Measurements from ENCODE around the gene CDC42BPG.

Gene CDC42BPG

GRCh38 chr11:64845129-64845775 is 799 bp upstream of the CDC42BPG start:
- no peak for DNase-seq (ENCODE audit: low read depth)
- no peak for TF ChIP-seq CTCF (conservative IDR thresholded peaks at IDR 0.05; ENCODE audit: control insufficient read depth, insufficient read depth, low read depth, low read length)
- no peak overlapping the region for H3K4me3 ChIP-seq (ENCODE audit: control insufficient read depth, low read depth, low read length)

GRCh38 chr11:64843686-64844329 is 645 bp downstream of the CDC42BPG start:
- DNase-seq (ENCODE audit: low read depth) = no peak
- TF ChIP-seq CTCF (conservative IDR thresholded peaks at IDR 0.05; ENCODE audit: control insufficient read depth, insufficient read depth, low read depth, low read length) = no peak
- no peak overlapping the region for H3K4me3 ChIP-seq (ENCODE audit: control insufficient read depth, low read depth, low read length)

- DNase-seq (ENCODE audit: low read depth) = no peak
- no peak overlapping the region for H3K4me3 ChIP-seq (ENCODE audit: control insufficient read depth, low read depth, low read length)
- no peak for TF ChIP-seq CTCF (conservative IDR thresholded peaks at IDR 0.05; ENCODE audit: control insufficient read depth, insufficient read depth, low read depth, low read length)
These were observed 1.4 kb downstream of the CDC42BPG start for GRCh38 chr11:64842851-64843685.

GRCh38 chr11:64842366-64842759 is 2.1 kb downstream of the CDC42BPG start:
- no peak overlapping the region for H3K4me3 ChIP-seq (ENCODE audit: control insufficient read depth, low read depth, low read length)
- no peak for TF ChIP-seq CTCF (conservative IDR thresholded peaks at IDR 0.05; ENCODE audit: control insufficient read depth, insufficient read depth, low read depth, low read length)
- DNase-seq (ENCODE audit: low read depth) = no peak

GRCh38 chr11:64841592-64842365 is 2.7 kb downstream of the CDC42BPG start:
- no peak overlapping the region for H3K4me3 ChIP-seq (ENCODE audit: control insufficient read depth, low read depth, low read length)
- no peak for TF ChIP-seq CTCF (conservative IDR thresholded peaks at IDR 0.05; ENCODE audit: control insufficient read depth, insufficient read depth, low read depth, low read length)
- no peak for DNase-seq (ENCODE audit: low read depth)
